ENCODE data around the gene FOXP1. TPM values are rescaled to one million over a fixed set of nuclear protein-coding genes. Genes with fewer than 3 reads are reported as not detected.

Gene FOXP1
- polyA plus RNA-seq, 1 experiment, result 56.6 TPM

DNA sequence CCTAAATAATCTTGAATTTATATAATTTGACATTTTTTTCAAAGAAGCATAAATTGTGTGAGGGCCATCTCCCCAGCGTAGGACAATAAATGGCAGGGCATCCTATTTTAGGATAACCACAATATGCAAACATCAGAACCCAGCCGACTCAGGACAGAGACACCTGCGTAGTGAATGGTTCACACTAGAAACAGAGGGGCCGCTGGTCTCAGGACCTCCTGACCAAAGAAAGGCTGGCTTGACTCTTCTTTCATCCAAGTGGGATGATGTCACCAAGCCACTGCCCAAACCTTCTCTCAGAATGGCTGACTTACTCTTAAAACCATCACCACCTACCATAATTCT, 162.1 kb downstream of the FOXP1 start:
- ChIA-PET CTCF (no interaction called here), POLR2A (no interaction called here)
- Histone ChIP-seq H3K9me3 (ENCODE audit: control insufficient read depth, insufficient read depth, low read length) (no peaks in the 10 kb centered on the region), H3K27me3 (ENCODE audit: control insufficient read depth, insufficient read depth, low read length) (no peaks in the 10 kb centered on the region), H3K27ac (ENCODE audit: low read depth, low read length) (no peak overlapping the region), H3K4me3 (ENCODE audit: low read depth, low read length) (no peak overlapping the region)
- DNase-seq (ENCODE audit: low read depth, low spot score), result no peak
- no peak for TF ChIP-seq CTCF (IDR thresholded peaks at IDR 0.05; ENCODE audit: low read depth, low read length)

GRCh38 chr3:71419369-71419768, 164.2 kb downstream of the FOXP1 start:
- ChIA-PET POLR2A (no interaction called here), CTCF (no interaction called here)

DNA sequence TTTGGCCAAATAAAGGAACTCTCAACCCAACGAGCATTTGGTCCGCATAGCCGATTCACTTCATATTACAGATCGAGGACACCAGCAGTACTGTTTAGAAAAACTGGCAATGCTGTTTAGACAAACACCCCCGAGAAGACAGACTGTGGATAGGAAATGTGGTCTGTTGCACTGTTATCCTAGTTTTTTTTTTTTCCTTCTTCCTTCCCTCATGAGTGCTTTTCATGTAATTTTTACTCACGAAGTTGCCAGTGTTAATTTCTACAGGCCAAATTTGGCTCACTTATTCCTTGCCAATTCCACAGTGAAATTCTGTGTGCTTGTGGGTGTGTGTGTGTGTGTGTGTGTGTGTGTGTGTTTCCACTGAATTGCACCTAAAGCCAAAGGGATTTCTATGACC, 165.7 kb downstream of the FOXP1 start:
- no peaks in the 10 kb centered on the region for H3K9me3 ChIP-seq (ENCODE audit: control insufficient read depth, insufficient read depth, low read length)
- ChIA-PET CTCF (no interaction called here), POLR2A (no interaction called here)
- no peak for DNase-seq (ENCODE audit: low read depth, low spot score)
- H3K27ac ChIP-seq (ENCODE audit: low read depth, low read length), result no peak overlapping the region
- H3K27me3 ChIP-seq (ENCODE audit: control insufficient read depth, insufficient read depth, low read length), result no peaks in the 10 kb centered on the region
- no peak for TF ChIP-seq CTCF (IDR thresholded peaks at IDR 0.05; ENCODE audit: low read depth, low read length)
- no peak overlapping the region for H3K4me3 ChIP-seq (ENCODE audit: low read depth, low read length)

More at GRCh38 chr3:71419369-71419768, 164.2 kb downstream of the FOXP1 start:
- Histone ChIP-seq H3K9me3 (ENCODE audit: control insufficient read depth, insufficient read depth, low read length) (no peaks in the 10 kb centered on the region), H3K27ac (ENCODE audit: low read depth, low read length) (no peak overlapping the region), H3K4me3 (ENCODE audit: low read depth, low read length) (no peak overlapping the region), H3K27me3 (ENCODE audit: control insufficient read depth, insufficient read depth, low read length) (no peaks in the 10 kb centered on the region)
- no peak for TF ChIP-seq CTCF (IDR thresholded peaks at IDR 0.05; ENCODE audit: low read depth, low read length)
- DNase-seq (ENCODE audit: low read depth, low spot score), result no peak

DNA sequence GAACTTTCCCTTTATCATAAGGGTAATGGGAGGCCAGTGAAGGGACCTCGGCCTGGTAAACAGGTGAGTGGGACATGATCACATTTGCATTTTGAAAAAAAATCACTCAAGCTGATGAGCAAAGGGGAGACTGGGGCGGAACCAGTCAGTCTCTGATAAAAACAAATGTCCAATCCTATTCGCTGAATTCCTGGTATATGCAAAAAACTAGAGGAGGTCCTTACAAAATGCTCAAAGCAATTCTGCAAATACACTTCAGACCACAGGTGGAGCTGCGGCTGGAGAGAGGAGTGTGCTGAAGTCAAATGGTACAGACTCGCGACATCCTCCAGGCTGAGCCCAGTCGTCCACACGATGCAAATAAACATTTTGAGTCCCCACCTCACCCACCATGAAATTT, 166.7 kb downstream of the FOXP1 start:
- no peak overlapping the region for H3K4me3 ChIP-seq (ENCODE audit: low read depth, low read length)
- CTCF ChIA-PET, result no interaction called here
- TF ChIP-seq CTCF (IDR thresholded peaks at IDR 0.05; ENCODE audit: low read depth, low read length), result 0 out of 2 replicates have a peak, but pooled peaks have one; percentile 6
- H3K9me3 ChIP-seq (ENCODE audit: control insufficient read depth, insufficient read depth, low read length), result no peaks in the 10 kb centered on the region
- no peak overlapping the region for H3K27ac ChIP-seq (ENCODE audit: low read depth, low read length)
- POLR2A ChIA-PET, result no interaction called here
- no peak for DNase-seq (ENCODE audit: low read depth, low spot score)
- no peaks in the 10 kb centered on the region for H3K27me3 ChIP-seq (ENCODE audit: control insufficient read depth, insufficient read depth, low read length)

- H3K4me3 ChIP-seq (ENCODE audit: low read depth, low read length), result no peak overlapping the region
- H3K27me3 ChIP-seq (ENCODE audit: control insufficient read depth, insufficient read depth, low read length), result no peaks in the 10 kb centered on the region
- no peak overlapping the region for H3K27ac ChIP-seq (ENCODE audit: low read depth, low read length)
- POLR2A ChIA-PET, result no interaction called here
- DNase-seq (ENCODE audit: low read depth, low spot score), result no peak
- no peaks in the 10 kb centered on the region for H3K9me3 ChIP-seq (ENCODE audit: control insufficient read depth, insufficient read depth, low read length)
- no peak for TF ChIP-seq CTCF (IDR thresholded peaks at IDR 0.05; ENCODE audit: low read depth, low read length)
- CTCF ChIA-PET, result no interaction called here
Measured at GRCh38 chr3:71415681-71416122, 167.8 kb downstream of the FOXP1 start.

Data from AG04450 (cell line).